ENCODE results near the gene ABCC4.

The ABCC4 gene

DNA sequence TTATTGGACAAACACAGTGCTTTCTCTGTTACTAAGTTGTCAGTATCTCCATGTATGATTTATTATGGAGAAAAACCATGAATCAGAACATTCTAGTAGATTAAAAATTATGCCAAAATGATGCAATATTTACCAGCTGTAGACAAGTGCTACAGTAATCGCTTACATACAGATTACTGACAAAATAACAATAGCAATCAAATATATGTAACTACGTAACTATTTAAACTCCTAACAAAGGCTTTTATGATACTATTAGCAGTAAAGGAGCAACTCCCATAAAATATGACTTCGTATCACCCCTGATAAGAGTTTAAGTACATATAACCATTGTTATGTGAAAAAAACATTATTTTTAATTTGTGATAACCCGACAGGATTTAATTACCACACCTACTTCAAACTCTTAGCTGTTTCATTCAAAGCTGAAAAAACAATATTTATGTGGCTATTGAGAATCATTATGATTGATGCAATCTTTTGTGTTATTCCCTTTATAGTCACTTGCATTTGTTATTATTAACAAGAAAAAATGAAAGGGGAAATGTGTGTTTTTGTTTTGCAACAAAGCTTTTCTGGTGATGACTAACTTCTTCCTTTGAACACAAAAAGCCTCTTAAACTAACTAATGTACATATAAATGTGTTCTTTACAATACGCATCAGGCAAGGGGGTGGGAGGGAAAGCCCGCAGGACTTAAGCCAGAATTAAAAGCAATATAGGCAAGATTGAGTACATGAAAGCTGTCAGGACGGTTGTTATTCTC lies 147.4 kb downstream of the ABCC4 start:
- DNase-seq = peak; percentile 35 to 71

- DNase-seq = no peak
These were observed 149.2 kb downstream of the ABCC4 start for GRCh38 chr13:95151942-95152587.

DNA sequence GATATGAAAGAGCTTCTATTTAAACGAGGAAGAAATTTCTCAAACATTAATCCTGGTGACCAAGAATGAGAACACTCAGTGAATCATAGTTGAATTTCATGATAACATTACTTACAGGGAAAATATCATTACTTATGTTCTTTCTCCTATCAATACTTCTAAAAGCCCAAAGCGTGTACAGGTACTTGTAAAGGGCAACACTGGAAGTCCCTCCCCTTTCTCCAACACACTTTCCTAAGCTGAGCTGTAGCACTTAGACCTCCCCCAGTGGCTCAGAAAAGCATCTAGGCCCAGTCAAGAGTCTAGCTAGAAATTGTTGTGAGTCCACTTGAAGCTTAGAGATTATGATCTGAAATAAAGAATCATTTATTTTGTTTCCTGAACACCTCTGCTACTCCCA lies 150.7 kb downstream of the ABCC4 start:
- DNase-seq = no peak

GRCh38 chr13:95146486-95146885 lies 154.8 kb downstream of the ABCC4 start:
- DNase-seq = no peak

GRCh38 chr13:95145587-95145986 lies 155.7 kb downstream of the ABCC4 start:
- no peak for DNase-seq

DNA sequence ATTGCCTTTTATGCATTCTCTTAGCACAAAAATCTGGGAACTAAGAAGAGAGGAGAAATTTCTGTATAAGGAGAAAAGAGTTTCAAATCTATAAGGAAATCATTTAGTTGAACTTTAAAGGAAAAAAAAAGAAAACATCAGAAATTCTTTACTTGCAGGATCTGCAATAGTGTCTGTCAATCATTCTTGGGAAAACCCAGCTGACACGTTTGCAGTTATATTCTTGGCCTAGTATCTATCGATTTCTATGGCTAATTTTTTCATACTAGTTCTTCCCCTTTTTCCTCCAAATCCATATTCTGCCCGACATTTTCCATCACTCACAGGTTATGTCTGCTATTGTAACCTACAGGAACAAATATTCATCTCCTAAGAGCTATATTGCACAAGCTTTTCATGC lies 160.7 kb downstream of the ABCC4 start:
- no peak for DNase-seq

GRCh38 chr13:95138876-95139585 lies 162.2 kb downstream of the ABCC4 start:
- no peak for DNase-seq

GRCh38 chr13:95137096-95137495 lies 164.2 kb downstream of the ABCC4 start:
- peak; percentile 45 to 53 for DNase-seq

DNA sequence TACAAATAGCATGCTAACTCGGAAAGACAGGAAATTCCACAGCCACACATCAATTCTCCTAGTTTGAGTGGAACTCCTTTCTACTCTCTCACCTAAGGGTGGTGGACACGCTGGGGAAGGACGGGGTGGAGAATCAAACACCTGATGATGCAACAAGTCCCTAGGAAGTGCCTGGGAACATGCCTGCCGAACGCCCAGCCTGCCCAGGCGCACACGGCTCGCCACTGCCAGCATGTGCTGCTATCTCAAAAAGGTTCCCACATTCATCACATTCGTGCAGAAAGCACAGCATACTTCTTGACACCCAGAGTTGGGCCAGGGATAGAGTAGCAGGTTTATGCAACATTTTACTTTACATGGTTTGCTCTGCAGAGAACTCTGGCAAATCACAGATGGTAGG lies 164.6 kb downstream of the ABCC4 start:
- no peak for DNase-seq

DNA sequence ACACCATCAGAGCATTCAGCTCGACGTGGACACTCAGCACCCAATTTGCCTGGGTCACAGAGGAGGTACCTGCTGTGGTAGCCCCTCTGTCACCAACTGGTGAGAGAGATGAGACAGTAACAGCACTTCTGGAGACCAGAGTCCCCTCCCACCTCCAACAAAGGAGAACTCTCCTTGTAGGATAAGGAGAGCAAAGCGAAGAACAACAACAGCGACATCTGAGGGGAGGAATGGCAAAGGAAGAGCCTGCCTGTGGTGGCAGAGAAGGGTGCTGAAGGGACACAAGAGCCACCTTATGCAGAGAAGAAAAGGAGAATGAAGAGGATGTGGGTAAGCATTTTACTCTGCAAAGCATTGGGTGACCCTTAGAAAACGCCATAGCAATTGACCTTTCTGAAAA lies 167.8 kb downstream of the ABCC4 start:
- DNase-seq = no peak

DNA sequence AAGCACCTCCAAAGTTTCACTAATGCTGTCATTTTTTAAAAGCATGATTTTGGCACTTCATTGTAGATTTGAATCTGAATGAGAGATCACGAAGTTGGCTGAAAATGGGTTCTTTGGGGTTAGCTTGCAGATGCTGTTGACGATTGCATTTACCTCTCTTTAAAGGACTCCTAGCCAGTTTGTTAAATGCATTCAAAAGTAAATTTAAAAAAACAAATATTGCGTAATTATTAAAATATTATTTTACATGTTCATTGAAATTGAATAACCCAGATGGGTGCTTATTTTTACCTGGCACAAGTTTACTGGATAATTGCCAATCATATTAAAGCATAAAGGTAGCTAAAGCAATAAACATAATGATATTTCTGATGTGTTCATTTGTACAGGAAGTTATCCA lies 172.2 kb downstream of the ABCC4 start:
- no peak for DNase-seq

GRCh38 chr13:95128045-95128643 lies 173.1 kb downstream of the ABCC4 start:
- DNase-seq = no peak

GRCh38 chr13:95124959-95125358 lies 176.3 kb downstream of the ABCC4 start:
- DNase-seq = no peak

GRCh38 chr13:95123726-95124125 lies 177.5 kb downstream of the ABCC4 start:
- DNase-seq = no peak

DNA sequence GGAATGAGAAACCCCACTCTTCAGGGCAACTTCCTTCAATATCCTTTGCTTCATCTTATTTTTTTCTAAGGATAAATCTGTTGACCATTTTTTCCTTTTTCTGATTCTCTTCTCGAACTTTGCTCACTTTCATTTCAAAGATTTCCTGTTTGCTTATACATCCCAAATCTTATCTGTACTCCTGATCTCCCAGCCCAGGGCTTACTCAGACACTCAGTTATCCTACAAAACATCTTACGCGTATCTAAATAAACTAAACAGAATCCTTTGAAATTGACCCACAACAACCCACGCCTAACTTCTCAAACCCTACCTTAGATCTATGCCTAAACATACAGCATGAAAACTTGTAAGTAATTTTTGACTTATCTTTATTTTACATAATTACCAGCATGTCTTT lies 179.2 kb downstream of the ABCC4 start:
- no peak for DNase-seq

- DNase-seq = no peak
These were observed 179.7 kb downstream of the ABCC4 start for GRCh38 chr13:95121516-95121915.

GRCh38 chr13:95120650-95121049 lies 180.6 kb downstream of the ABCC4 start:
- no peak for DNase-seq

DNA sequence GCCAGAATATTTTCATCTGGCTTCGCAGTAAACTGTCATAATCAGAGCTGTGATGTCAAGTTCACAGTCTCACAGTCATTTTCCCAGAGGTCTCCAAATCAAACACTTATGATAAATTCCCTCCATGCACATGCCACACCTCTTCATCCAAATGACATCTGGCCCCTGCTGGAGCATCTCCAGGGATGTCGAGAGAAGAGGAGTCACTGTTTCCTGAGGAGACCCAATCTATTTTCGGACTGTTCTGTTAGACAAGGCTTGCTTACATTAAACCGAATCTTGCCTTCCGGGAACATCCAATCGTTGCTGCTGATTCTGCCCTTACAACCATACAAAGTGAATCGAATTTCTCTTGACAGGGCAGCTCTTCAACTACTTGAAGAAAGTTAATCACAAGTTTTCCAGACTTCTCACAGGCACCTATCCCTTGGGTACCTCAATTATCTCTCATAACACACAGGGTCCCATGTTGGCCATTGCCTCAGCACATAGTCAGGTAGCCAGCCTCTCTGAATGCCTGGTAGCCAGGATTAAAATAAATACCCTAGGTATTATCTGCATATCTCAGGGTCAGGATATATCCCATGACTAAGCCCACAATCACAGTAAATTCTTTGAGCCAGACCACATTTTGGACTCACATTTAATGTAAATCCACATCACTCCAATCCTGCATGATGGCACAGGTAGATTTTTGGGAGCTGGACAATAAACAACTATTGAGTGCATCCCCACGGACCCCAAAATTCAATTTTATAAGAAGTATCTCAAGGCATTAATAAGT lies 182.5 kb downstream of the ABCC4 start:
- DNase-seq = no peak

DNA sequence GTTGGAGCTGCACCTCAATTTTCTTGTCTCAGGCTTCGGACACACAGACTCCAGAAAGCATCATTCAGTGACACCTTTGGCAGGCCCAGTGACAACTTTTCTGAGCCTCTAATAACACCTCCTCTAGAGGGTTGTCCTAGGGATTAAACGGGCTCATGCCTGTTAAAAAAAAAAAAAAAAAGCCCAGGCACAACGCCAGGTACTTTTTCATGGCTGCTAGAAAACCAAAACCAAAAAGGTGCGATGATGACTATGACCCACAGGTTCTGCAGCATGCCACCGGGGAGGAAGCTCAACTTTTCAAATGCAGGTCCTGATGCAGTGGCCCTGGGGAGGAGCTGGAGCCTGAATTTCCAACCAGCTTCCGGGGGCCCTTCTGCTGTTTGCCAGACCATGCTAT lies 184.2 kb downstream of the ABCC4 start:
- DNase-seq = no peak

GRCh38 chr13:95115525-95115924 lies 185.7 kb downstream of the ABCC4 start:
- DNase-seq = no peak

DNA sequence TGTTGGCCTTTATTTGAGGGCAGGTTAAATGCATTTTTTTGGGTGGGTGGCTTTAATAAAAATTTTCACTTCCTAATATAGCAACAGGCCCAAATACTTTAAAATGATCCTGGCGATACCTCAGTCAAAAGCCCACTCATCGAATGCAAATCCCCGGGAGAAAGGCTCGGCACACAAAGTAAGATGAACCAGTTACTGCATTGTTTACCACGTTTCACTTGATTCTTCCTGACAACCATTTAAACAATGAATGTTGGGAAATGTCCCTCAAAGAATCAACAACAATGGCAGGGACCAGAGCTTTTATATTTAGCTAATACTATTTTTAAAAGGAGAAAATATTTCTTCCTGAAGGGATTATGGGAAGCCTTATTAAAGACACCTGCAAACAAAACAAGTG lies 187.7 kb downstream of the ABCC4 start:
- no peak for DNase-seq

GRCh38 chr13:95112883-95113282 lies 188.4 kb downstream of the ABCC4 start:
- DNase-seq = no peak

DNA sequence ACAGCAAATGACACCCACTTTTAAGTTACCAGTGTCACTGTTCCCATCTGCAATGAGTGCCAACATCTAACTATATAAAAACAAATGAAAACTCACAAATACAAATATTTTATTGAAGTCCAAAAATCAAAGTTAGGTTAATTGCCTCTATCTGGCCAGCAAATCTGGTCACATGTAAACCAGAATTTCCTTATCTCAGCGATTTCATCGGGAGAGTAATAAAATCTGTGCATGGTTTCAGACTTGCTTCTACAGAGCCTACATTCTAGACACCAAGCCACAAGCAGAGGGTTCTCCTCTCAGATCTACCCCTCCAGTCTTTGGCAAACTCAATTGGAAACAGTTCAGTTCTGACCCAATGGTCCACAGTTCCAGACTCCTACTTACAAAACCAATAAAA lies 189.6 kb downstream of the ABCC4 start:
- no peak for DNase-seq
